GM18909 (cell line): ENCODE results near the gene PACRG.
A peak's percentile ranks its signal among the peaks of the same experiment; 100 is the strongest.

Experiments
- ATAC-seq: cut with Tn5 transposase; IDR thresholded peaks from one replicate; pipeline ENCODE4 v1.9.1; 2021; ENCODE audit warnings: mild to moderate bottlenecking; ENCODE audit not compliant: unreplicated experiment, poor library complexity

PACRG gene

GRCh38 chr6:162709431-162709830 is 18.3 kb upstream of the PACRG start:
- no peak for ATAC-seq

DNA sequence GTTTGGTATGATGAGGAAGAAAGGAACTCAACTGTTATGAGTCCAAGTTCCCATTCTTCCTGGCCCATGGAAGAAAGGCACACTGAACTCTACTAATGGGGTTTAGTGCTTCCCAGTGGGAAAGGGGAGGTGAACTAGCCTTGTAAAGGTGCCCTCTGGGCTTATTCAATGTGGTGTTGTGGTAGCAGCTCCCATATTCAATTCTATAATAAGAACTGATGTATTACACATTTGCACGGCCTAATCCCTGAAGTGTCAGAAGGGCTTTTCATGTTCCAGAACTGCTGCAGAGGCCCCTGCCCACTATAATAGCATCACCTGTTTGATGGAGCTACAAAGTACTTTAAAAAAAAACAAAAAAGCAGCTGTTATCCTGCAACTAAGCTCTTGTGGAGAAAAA is 17.4 kb upstream of the PACRG start:
- ATAC-seq, result no peak

DNA sequence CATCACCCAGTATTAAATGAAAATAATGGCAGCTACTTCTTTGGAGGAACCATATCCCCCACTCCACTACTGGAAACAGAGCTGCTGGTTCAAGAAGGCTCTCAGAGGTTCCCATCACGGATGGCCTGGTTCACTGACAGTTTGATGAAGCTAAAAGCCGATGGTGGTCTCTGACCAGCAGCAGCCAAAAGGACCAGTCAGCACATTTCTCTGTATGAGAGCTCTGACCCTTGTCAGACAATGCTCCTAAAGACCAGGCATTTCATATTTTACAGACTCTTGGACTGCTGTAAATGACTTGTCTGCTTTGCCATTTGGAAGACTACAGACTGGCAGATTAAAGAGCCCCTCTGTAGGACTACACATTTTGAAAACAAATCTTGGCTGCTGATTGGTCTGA is 16.8 kb upstream of the PACRG start:
- no peak for ATAC-seq

DNA sequence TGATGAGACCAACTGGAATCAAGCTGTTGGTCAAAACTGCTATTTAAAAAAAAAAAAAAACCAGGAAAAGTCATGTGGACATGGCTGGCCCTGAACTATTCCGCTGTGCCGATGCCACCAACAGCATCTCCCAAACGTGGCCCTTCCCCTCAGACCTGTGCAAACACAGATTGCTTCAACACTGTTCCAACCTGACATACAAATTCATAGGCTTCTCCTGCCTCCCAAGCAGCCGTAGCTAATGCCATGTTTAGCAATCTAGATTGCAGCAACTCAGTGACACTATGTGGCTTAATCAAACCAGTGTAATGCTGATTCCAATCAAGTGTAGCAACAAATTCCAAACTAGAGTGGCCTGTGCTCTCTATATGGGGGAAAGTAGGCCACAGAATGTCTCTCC is 16.4 kb upstream of the PACRG start:
- no peak for ATAC-seq

GRCh38 chr6:162712694-162713093 is 15.1 kb upstream of the PACRG start:
- no peak for ATAC-seq

GRCh38 chr6:162713974-162714780 is 13.6 kb upstream of the PACRG start:
- no peak for ATAC-seq

DNA sequence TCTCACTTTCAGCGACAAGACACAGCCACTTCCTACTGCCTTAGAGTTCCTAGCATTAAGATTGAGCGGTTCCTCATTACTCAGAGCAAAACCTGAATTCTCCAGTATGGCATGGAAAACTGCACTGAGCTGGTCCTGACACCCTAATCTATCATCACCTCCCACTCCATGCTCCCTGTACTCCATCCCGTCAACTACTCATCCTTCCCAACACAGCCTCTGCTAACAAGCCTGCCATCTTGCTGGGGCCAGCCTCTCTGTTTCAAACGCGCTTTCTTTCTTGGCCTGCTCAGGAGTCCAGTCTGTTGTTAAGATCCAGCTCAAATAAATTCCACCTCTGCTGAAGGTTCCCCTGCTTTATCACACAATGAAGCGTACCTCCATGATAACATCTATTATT is 12.2 kb upstream of the PACRG start:
- no peak for ATAC-seq

- no peak for ATAC-seq
Observed at GRCh38 chr6:162719528-162719927, 8.2 kb upstream of the PACRG start.

GRCh38 chr6:162721404-162721687 is 6.4 kb upstream of the PACRG start:
- ATAC-seq, result no peak

- no peak for ATAC-seq
Observed at GRCh38 chr6:162722226-162722625, 5.5 kb upstream of the PACRG start.

GRCh38 chr6:162722633-162723032 is 5.1 kb upstream of the PACRG start:
- ATAC-seq, result no peak

GRCh38 chr6:162726947-162727321 is 840 bp upstream of the PACRG start:
- peak; percentile 6 for ATAC-seq

DNA sequence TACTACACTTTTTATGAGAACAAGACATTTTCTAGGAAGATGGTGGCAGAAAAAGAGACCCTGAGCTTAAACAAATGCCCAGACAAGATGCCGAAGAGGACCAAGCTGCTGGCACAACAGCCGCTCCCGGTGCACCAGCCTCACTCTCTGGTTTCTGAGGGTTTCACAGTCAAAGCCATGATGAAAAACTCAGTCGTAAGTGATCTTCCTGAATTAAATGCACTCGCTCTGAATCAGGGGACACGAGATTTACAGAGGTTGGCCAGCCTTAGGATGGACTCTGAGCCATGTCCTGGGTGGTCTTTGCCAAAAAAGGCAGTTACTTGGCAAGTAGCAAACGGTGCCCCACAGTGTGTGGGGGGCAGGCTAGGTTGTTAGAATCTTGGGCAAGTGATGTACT is 423 bp downstream of the PACRG start:
- no peak for ATAC-seq

- ATAC-seq, result no peak
Observed at GRCh38 chr6:162728706-162729105, 932 bp downstream of the PACRG start.

DNA sequence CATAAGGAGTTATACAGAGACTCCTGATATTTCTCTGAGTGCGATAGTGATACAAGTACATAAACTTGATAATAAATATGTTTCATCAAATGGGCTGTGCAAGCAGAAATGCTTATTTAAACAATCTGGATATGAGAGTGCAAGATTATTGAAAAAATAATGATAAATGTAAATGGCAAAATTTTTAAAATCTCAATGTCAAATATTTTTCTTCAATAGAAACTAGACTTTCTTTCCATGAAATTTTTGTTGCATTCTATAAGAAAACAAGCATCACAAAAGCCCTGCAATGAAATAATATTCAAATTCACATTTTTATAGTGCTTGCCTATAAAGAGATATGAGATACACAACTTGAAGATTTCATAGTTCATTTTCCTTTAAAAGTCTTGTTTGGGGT is 2.7 kb downstream of the PACRG start:
- no peak for ATAC-seq

GRCh38 chr6:162733489-162733888 is 5.7 kb downstream of the PACRG start:
- ATAC-seq, result no peak

- ATAC-seq, result no peak
Observed at GRCh38 chr6:162736961-162737360, 9.2 kb downstream of the PACRG start.

DNA sequence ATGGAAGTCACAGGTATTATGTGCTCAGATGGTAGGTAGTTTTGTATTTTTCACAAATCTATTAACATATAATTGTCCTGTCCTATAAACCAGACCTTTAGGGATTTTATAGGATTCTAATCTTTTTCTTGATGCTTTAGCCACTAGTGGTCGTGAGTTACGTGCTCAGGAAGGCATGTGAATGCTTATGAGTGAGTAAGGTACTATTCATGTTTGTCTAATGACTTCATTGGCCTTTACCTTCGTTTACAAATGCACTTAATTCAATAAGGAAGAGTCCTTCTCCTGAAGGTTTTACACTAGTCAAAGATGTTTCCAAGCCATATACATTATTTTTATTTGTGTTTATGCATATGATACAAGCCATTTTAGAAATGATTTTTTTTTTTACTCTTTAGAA is 23.0 kb downstream of the PACRG start:
- no peak for ATAC-seq

DNA sequence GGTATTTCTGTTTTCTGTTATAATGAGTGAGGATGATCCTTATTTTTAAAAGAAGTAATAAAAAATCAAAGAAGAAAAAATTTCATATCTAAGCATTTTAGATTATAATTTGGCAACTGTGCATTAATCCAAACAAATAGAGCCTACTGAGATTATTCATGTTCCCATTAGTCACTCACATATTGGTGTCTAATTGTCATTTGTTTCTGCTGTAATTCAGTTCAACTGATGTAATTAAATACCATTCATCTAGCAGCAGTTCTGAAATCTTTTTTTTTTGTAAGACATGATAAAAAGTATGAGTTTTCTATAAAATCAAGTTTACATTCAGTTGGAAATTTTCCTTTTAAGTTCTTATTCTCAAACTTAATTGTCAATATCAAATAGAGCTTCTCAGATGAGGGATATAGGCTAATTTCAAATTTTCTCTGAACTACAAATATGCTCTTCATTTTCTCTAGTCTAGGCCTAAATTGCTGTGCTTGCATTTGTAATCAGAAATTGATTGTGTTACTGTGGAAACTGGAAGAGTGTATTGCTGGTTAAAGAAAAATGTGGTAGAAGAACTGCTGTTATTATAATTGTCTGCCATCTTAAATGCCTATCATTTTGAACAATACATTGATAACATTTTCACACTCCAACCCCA is 23.6 kb downstream of the PACRG start:
- no peak for ATAC-seq

DNA sequence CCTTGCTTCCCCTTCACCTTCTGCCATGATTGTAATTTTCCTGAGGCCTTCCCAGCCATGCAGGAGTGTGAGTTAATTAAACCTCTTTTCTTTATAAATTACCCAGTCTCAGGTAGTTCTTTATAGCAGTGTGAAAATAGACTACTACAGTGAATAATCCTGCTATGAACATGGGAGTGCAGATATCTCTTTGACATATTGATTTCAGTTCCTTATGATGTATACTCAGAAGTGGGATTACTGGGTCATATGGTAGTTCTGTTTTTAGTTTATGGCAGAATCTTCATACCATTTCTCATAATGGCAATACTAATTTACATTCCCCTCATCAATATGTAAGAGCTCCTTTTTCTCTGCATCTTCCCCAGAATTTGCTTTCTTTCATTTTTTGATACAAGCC is 26.0 kb downstream of the PACRG start:
- no peak for ATAC-seq

- no peak for ATAC-seq
Observed at GRCh38 chr6:162770136-162770535, 42.4 kb downstream of the PACRG start.

- no peak for ATAC-seq
Observed at GRCh38 chr6:162770955-162771354, 43.2 kb downstream of the PACRG start.
